H9 (cell line): ENCODE results near the gene UMPS. TPM values are rescaled to one million over a fixed set of nuclear protein-coding genes. Genes with fewer than 3 reads are reported as not detected.

ENCODE experiments used
- DNase-seq: peaks from one replicate; pipeline ENCODE4 v3.0.0-alpha.2; 2017
- H2AFZ ChIP-seq: one replicate; pipeline ENCODE4 v1.6.1; 2013; ENCODE audit warnings: mild to moderate bottlenecking, low read length, control low read depth, moderate library complexity
- H2AK5ac ChIP-seq: 2 replicates; pipeline ENCODE4 v1.6.1; 2013; ENCODE audit warnings: low read length, control low read depth, mixed read lengths; ENCODE audit not compliant: insufficient read length
- H2BK120ac ChIP-seq: one replicate; pipeline ENCODE4 v1.6.1; 2013; ENCODE audit warnings: low read depth, mild to moderate bottlenecking, low read length, control low read depth, inconsistent platforms; ENCODE audit not compliant: poor library complexity, severe bottlenecking
- H2BK12ac ChIP-seq: 2 replicates; pipeline ENCODE4 v1.6.1; 2013; ENCODE audit warnings: low read length, control low read depth, mixed read lengths, low read depth; ENCODE audit not compliant: insufficient read length
- H2BK15ac ChIP-seq: 2 replicates; pipeline ENCODE4 v1.6.1; 2013; ENCODE audit warnings: low read depth, low read length, control low read depth
- H2BK20ac ChIP-seq: one replicate; pipeline ENCODE4 v1.6.1; 2013; ENCODE audit warnings: low read depth, mild to moderate bottlenecking, low read length, control low read depth, inconsistent platforms; ENCODE audit not compliant: poor library complexity, severe bottlenecking
- H2BK5ac ChIP-seq: 2 replicates; pipeline ENCODE4 v1.6.1; 2013; ENCODE audit warnings: low read length, control low read depth, mixed read lengths; ENCODE audit not compliant: insufficient read length
- H3K14ac ChIP-seq: 2 replicates; pipeline ENCODE4 v1.6.1; 2013; ENCODE audit warnings: low read length, control low read depth; ENCODE audit not compliant: insufficient read depth
- H3K18ac ChIP-seq: 2 replicates; pipeline ENCODE4 v1.6.1; 2013; ENCODE audit warnings: low read depth, mild to moderate bottlenecking, mixed read lengths, low read length, control low read depth; ENCODE audit not compliant: insufficient read length
- H3K23ac ChIP-seq: 2 replicates; pipeline ENCODE4 v1.6.1; 2013; ENCODE audit warnings: low read length, control low read depth, mixed read lengths, low read depth; ENCODE audit not compliant: insufficient read length
- H3K23me2 ChIP-seq: 2 replicates; pipeline ENCODE4 v1.6.1; 2013; ENCODE audit warnings: low read depth, mild to moderate bottlenecking, mixed read lengths, low read length, control low read depth; ENCODE audit not compliant: insufficient read length, poor library complexity, severe bottlenecking
- H3K27ac ChIP-seq: 2 replicates; pipeline ENCODE4 v1.5.1; 2013; ENCODE audit warnings: low read length, control low read depth, mixed read lengths, low read depth; ENCODE audit not compliant: insufficient read length
- H3K27me3 ChIP-seq: 2 replicates; pipeline ENCODE4 v1.6.1; 2013; ENCODE audit warnings: low read length, control low read depth, inconsistent platforms; ENCODE audit not compliant: insufficient read depth
- H3K4ac ChIP-seq: 2 replicates; pipeline ENCODE4 v1.6.1; 2013; ENCODE audit warnings: low read depth, mild to moderate bottlenecking, control low read depth, inconsistent platforms, low read length, moderate library complexity
- H3K4me1 ChIP-seq: 2 replicates; pipeline ENCODE4 v1.6.1; 2013; ENCODE audit warnings: low read length, control low read depth, inconsistent platforms; ENCODE audit not compliant: insufficient read depth
- H3K4me2 ChIP-seq: 2 replicates; pipeline ENCODE4 v1.6.1; 2013; ENCODE audit warnings: low read length, control low read depth, mixed read lengths; ENCODE audit not compliant: insufficient read length, insufficient read depth
- H3K56ac ChIP-seq: 2 replicates; pipeline ENCODE4 v1.6.1; 2013; ENCODE audit warnings: low read depth, mild to moderate bottlenecking, mixed read lengths, low read length, control low read depth; ENCODE audit not compliant: insufficient read length
- H3K79me1 ChIP-seq: 2 replicates; pipeline ENCODE4 v1.6.1; 2013; ENCODE audit warnings: low read depth, mild to moderate bottlenecking, moderate library complexity, low read length, control low read depth, inconsistent platforms; ENCODE audit not compliant: insufficient read depth, poor library complexity, severe bottlenecking
- H3K79me2 ChIP-seq: 2 replicates; pipeline ENCODE4 v1.6.1; 2013; ENCODE audit warnings: low read length, control low read depth, inconsistent platforms; ENCODE audit not compliant: insufficient read depth
- H3K9ac ChIP-seq: 2 replicates; pipeline ENCODE4 v1.6.1; 2013; ENCODE audit warnings: low read length, control low read depth, mixed read lengths; ENCODE audit not compliant: insufficient read length; ENCODE audit errors: extremely low read depth
- H3K9me3 ChIP-seq: one replicate; pipeline ENCODE4 v1.6.1; 2013; ENCODE audit warnings: low read depth, low read length, inconsistent platforms; ENCODE audit not compliant: control insufficient read depth
- H3T11ph ChIP-seq: one replicate; pipeline ENCODE4 v1.6.1; 2013; ENCODE audit warnings: mild to moderate bottlenecking, low read length, control low read depth, inconsistent platforms
- H4K20me1 ChIP-seq: one replicate; pipeline ENCODE4 v1.6.1; 2013; ENCODE audit not compliant: control insufficient read depth, insufficient read length, insufficient read depth
- H4K5ac ChIP-seq: 2 replicates; pipeline ENCODE4 v1.6.1; 2013; ENCODE audit warnings: low read depth, mild to moderate bottlenecking, mixed read lengths, low read length, control low read depth; ENCODE audit not compliant: insufficient read length
- H4K8ac ChIP-seq: replicated peaks from 2 replicates; pipeline ENCODE4 v1.6.1; 2013; ENCODE audit warnings: low read length, control low read depth, mixed read lengths, low read depth; ENCODE audit not compliant: insufficient read length
- H4K91ac ChIP-seq: 2 replicates; pipeline ENCODE4 v1.6.1; 2013; ENCODE audit warnings: low read depth, mild to moderate bottlenecking, moderate library complexity, mixed read lengths, low read length, control low read depth; ENCODE audit not compliant: insufficient read length
- H3K27ac Mint-ChIP-seq, 3 experiments: 2 replicates in 2 of 3; 3 replicates in 1 of 3; pipeline ENCODE4 v1.8.0; 2020 to 2021; ENCODE audit warnings: mixed read lengths in 3 of 3, mild to moderate bottlenecking in 1 of 3, moderate library complexity in 1 of 3
- H3K27me3 Mint-ChIP-seq: 2 replicates; pipeline ENCODE4 v1.8.0; 2021; ENCODE audit warnings: low read depth, mild to moderate bottlenecking, moderate library complexity, mixed read lengths
- H3K36me3 Mint-ChIP-seq, 3 experiments: 2 replicates in 2 of 3; 3 replicates in 1 of 3; pipeline ENCODE4 v1.8.0; 2020 to 2021; ENCODE audit warnings: low read depth in 3 of 3, mixed read lengths in 3 of 3; ENCODE audit not compliant: insufficient read depth in 1 of 3
- H3K4me1 Mint-ChIP-seq, 2 experiments: 2 replicates each; pipeline ENCODE4 v1.8.0; 2020; ENCODE audit warnings: mixed read lengths in 2 of 2
- H3K4me3 Mint-ChIP-seq, 2 experiments: 2 replicates in 1 of 2; 3 replicates in 1 of 2; pipeline ENCODE4 v1.8.0; 2020 to 2021; ENCODE audit warnings: mild to moderate bottlenecking in 2 of 2, mixed read lengths in 2 of 2, moderate library complexity in 1 of 2
- H3K9me3 Mint-ChIP-seq, 2 experiments: 2 replicates in 1 of 2; 3 replicates in 1 of 2; pipeline ENCODE4 v1.8.0; 2020; ENCODE audit warnings: mild to moderate bottlenecking in 2 of 2, mixed read lengths in 2 of 2, moderate library complexity in 1 of 2
- CTCF ChIP-seq: fragments of 200-600 bp; sonication (generic); conservative IDR thresholded peaks from 3 replicates; pipeline ENCODE4 v1.8.0; 2021; ENCODE audit warnings: antibody characterized with exemption, mild to moderate bottlenecking
- WGBS: extraction: QIAGEN DNeasy Blood & Tissue Kit; methylation state at CpG from one replicate; pipeline ENCODE4 v1.1.7; 2013; ENCODE audit warnings: missing lambda C conversion rate, low lambda C conversion rate, mixed read lengths; ENCODE audit not compliant: insufficient read length; ENCODE audit errors: extremely low coverage; 5-methylcytosine and 5-hydroxymethylcytosine counted together
- total RNA-seq: library from RNA; stranded (reverse); gene quantifications from 2 replicates; pipeline ENCODE4 v1.2.1, GENCODE V29; 2021

Gene UMPS
- total RNA-seq, 1 experiment from 2014 or later = 65.4 TPM

- no peak overlapping the region for H3K27ac ChIP-seq
- no peak overlapping the region for H3K9ac ChIP-seq
- no peak overlapping the region for H3K18ac ChIP-seq
- H3K4ac ChIP-seq = no peak overlapping the region
- H3K14ac ChIP-seq = no peak overlapping the region
- no peaks in the 10 kb centered on the region for H3K27me3 ChIP-seq
- no peak overlapping the region for H3K4me3 Mint-ChIP-seq
- no peak overlapping the region for H2BK12ac ChIP-seq
- no CpG with 5 or more reads among the region's 9 CpGs for WGBS
- no peak overlapping the region for H3T11ph ChIP-seq
- no peak for DNase-seq
- no peak overlapping the region for H2BK5ac ChIP-seq
- no peak overlapping the region for H2BK15ac ChIP-seq
- no peaks in the 10 kb centered on the region for H3K27me3 Mint-ChIP-seq
- H3K27ac Mint-ChIP-seq = peak overlapping the region in 2 of 3 experiments; percentile 44 to 48; a peak in 2 of 7 replicates
- H3K23me2 ChIP-seq = no peaks in the 10 kb centered on the region
- no peak for TF ChIP-seq CTCF
- no peak overlapping the region for H3K4me2 ChIP-seq
- no peak overlapping the region for H4K8ac ChIP-seq
- peaks cover under 1% of the 10 kb centered on the region; the same call in 1 of the 2 replicates for H3K4me1 ChIP-seq
- no peak overlapping the region for H3K56ac ChIP-seq
- no peak overlapping the region for H4K5ac ChIP-seq
- peaks cover 13 to 18% of the 10 kb centered on the region in 2 experiments for H3K4me1 Mint-ChIP-seq
- H3K36me3 Mint-ChIP-seq = peaks cover 46 to 93% (median 62%) of the 10 kb centered on the region in 3 experiments
- H2AK5ac ChIP-seq = no peak overlapping the region
- H2AFZ ChIP-seq = no peak overlapping the region
- H2BK20ac ChIP-seq = no peak overlapping the region
- H4K91ac ChIP-seq = no peak overlapping the region
- no peaks in the 10 kb centered on the region for H4K20me1 ChIP-seq
- peaks cover 0 to 3% of the 10 kb centered on the region in 2 experiments; a peak in 1 of 5 replicates for H3K9me3 Mint-ChIP-seq
- H3K23ac ChIP-seq = no peak overlapping the region
- no peak overlapping the region for H2BK120ac ChIP-seq
- H3K79me2 ChIP-seq = no peaks in the 10 kb centered on the region
- no peaks in the 10 kb centered on the region for H3K9me3 ChIP-seq
- H3K79me1 ChIP-seq = no peaks in the 10 kb centered on the region
Observed at GRCh38 chr3:124769462-124769861, 39.2 kb downstream of the UMPS start.
